ENCODE results near the gene MARCKSL1. TPM values are rescaled to one million over a fixed set of nuclear protein-coding genes. Genes with fewer than 3 reads are reported as not detected.

The MARCKSL1 gene
- total and polyA plus RNA-seq, 2 of the 13 experiments (the other 11 are each of a cell fraction or from before 2014, with no cell fraction given), result 81.9 to 155 TPM

GRCh38 chr1:32351399-32352238 lies 15.6 kb upstream of the MARCKSL1 start (continued):
- TF ChIP-seq ZNF160 (CRISPR knock-in tag; IDR thresholded peaks at IDR 0.05) (no peak), ZNF562 (CRISPR knock-in tag; IDR thresholded peaks at IDR 0.05; ENCODE audit: borderline replicate concordance) (no peak), KMT2A (CRISPR knock-in tag; IDR thresholded peaks at IDR 0.05) (no peak), ZFY (CRISPR knock-in tag; IDR thresholded peaks at IDR 0.05) (peak; percentile 92), ZNF674 (CRISPR knock-in tag; IDR thresholded peaks at IDR 0.05; ENCODE audit: low read depth) (no peak), MYC (CRISPR knock-in tag; IDR thresholded peaks at IDR 0.05; ENCODE audit: borderline replicate concordance) (no peak), ZNF383 (CRISPR knock-in tag; IDR thresholded peaks at IDR 0.05; ENCODE audit: borderline replicate concordance) (no peak), ATF4 (CRISPR knock-in tag; IDR thresholded peaks at IDR 0.05) (0 out of 4 replicates have a peak, but pooled peaks of 1 of the 2 experiments have one; percentile 2), TAF1 (CRISPR knock-in tag; IDR thresholded peaks at IDR 0.05) (peak; percentile 48; the same call in 1 of the 2 replicates), HES4 (CRISPR knock-in tag; IDR thresholded peaks at IDR 0.05; ENCODE audit: borderline replicate concordance) (peak; percentile 63; the same call in 1 of the 2 replicates), MYNN (CRISPR knock-in tag; IDR thresholded peaks at IDR 0.05; ENCODE audit: low read depth) (no peak), ZNF777 (CRISPR knock-in tag; IDR thresholded peaks at IDR 0.05) (peak; percentile 45; the same call in 1 of the 2 replicates), ZNF33B (CRISPR knock-in tag; IDR thresholded peaks at IDR 0.05) (no peak; the same call in 1 of the 2 replicates), ZNF660 (CRISPR knock-in tag; IDR thresholded peaks at IDR 0.05; ENCODE audit: borderline replicate concordance, low read depth) (no peak), IRX3 (CRISPR knock-in tag; IDR thresholded peaks at IDR 0.05; ENCODE audit: borderline replicate concordance, low read depth) (0 out of 2 replicates have a peak, but pooled peaks have one; percentile 22), ZKSCAN5 (CRISPR knock-in tag; IDR thresholded peaks at IDR 0.05) (no peak), ZBTB20 (CRISPR knock-in tag; IDR thresholded peaks at IDR 0.05; ENCODE audit: borderline replicate concordance, low read depth) (no peak; the same call in 1 of the 2 replicates)
- TF ChIP-seq, protein P1, sequence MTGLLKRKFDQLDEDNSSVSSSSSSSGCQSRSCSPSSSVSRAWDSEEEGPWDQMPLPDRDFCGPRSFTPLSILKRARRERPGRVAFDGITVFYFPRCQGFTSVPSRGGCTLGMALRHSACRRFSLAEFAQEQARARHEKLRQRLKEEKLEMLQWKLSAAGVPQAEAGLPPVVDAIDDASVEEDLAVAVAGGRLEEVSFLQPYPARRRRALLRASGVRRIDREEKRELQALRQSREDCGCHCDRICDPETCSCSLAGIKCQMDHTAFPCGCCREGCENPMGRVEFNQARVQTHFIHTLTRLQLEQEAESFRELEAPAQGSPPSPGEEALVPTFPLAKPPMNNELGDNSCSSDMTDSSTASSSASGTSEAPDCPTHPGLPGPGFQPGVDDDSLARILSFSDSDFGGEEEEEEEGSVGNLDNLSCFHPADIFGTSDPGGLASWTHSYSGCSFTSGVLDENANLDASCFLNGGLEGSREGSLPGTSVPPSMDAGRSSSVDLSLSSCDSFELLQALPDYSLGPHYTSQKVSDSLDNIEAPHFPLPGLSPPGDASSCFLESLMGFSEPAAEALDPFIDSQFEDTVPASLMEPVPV (CRISPR knock-in tag; IDR thresholded peaks at IDR 0.05), result 0 out of 2 replicates have a peak, but pooled peaks have one; percentile 21
- TF ChIP-seq, protein P2, sequence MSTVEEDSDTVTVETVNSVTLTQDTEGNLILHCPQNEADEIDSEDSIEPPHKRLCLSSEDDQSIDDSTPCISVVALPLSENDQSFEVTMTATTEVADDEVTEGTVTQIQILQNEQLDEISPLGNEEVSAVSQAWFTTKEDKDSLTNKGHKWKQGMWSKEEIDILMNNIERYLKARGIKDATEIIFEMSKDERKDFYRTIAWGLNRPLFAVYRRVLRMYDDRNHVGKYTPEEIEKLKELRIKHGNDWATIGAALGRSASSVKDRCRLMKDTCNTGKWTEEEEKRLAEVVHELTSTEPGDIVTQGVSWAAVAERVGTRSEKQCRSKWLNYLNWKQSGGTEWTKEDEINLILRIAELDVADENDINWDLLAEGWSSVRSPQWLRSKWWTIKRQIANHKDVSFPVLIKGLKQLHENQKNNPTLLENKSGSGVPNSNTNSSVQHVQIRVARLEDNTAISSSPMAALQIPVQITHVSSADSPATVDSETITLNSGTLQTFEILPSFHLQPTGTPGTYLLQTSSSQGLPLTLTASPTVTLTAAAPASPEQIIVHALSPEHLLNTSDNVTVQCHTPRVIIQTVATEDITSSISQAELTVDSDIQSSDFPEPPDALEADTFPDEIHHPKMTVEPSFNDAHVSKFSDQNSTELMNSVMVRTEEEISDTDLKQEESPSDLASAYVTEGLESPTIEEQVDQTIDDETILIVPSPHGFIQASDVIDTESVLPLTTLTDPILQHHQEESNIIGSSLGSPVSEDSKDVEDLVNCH (CRISPR knock-in tag; IDR thresholded peaks at IDR 0.05), result no peak
- TF ChIP-seq, protein P3, sequence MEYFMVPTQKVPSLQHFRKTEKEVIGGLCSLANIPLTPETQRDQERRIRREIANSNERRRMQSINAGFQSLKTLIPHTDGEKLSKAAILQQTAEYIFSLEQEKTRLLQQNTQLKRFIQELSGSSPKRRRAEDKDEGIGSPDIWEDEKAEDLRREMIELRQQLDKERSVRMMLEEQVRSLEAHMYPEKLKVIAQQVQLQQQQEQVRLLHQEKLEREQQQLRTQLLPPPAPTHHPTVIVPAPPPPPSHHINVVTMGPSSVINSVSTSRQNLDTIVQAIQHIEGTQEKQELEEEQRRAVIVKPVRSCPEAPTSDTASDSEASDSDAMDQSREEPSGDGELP (IDR thresholded peaks at IDR 0.05; ENCODE audit: borderline replicate concordance, low read depth), result peak; percentile 89

Measured in HepG2 (cell line).